Gastrocnemius medialis (tissue), 4 donors: Measurements from ENCODE around the gene CDH5.
A peak's percentile ranks its signal among the peaks of the same experiment; 100 is the strongest.

Experiments
- CTCF ChIP-seq, 5 experiments: fragments of 450-650 bp in 3 of 5; fragments of 200-600 bp in 2 of 5; sonication (generic) in 2 of 5; IDR thresholded peaks in 4 of 5; conservative IDR thresholded peaks in 1 of 5; 1 replicate in 4 of 5; 2 replicates in 1 of 5; pipeline ENCODE4 v1.5.1; 2016 to 2019; ENCODE audit warnings: antibody characterized with exemption in 5 of 5, mild to moderate bottlenecking in 3 of 5, moderate library complexity in 3 of 5
- POLR2A ChIP-seq, 2 donors: fragments of 450-650 bp; IDR thresholded peaks; one replicate each; pipeline ENCODE4 v1.6.1; 2017; ENCODE audit warnings: antibody characterized with exemption in 2 of 2, mild to moderate bottlenecking in 2 of 2, moderate library complexity in 2 of 2

GRCh38 chr16:66342294-66342900 lies 24.1 kb upstream of the CDH5 start:
- TF ChIP-seq CTCF (IDR thresholded peaks at IDR 0.05 in 4 of 5, conservative IDR thresholded peaks at IDR 0.05 in 1 of 5) (peak in 2 of 5 experiments; percentile 19 to 22), POLR2A (IDR thresholded peaks at IDR 0.05) (no peak)
